H1 (cell line): ENCODE data around the gene DIPK1A.

Experiments
- CBX5 ChIP-seq: fragments of 300-800, 300-1000 bp; sonication (generic); IDR thresholded peaks from 2 replicates; pipeline ENCODE4 v1.7.1; 2016; ENCODE audit warnings: antibody characterized with exemption, low read length, low read depth
- EP300 ChIP-seq, 2 experiments: IDR thresholded peaks; 1 replicate in 1 of 2; 2 replicates in 1 of 2; pipeline ENCODE4 v1.6.1; 2011 to 2012; ENCODE audit warnings: low read depth in 2 of 2, low read length in 2 of 2, mild to moderate bottlenecking in 2 of 2, borderline replicate concordance in 1 of 2, inconsistent platforms in 1 of 2, moderate library complexity in 1 of 2
- EZH2 ChIP-seq: fragments of 200-600 bp; sonication (generic); IDR thresholded peaks from 2 replicates; pipeline ENCODE4 v1.7.1; 2012; ENCODE audit warnings: low read depth, mild to moderate bottlenecking, moderate library complexity, low read length, inconsistent platforms; ENCODE audit not compliant: severe bottlenecking
- KDM1A ChIP-seq: fragments of 200-600, 300-600 bp; sonication (generic); IDR thresholded peaks from 2 replicates; pipeline ENCODE4 v1.7.1; 2016; ENCODE audit warnings: mild to moderate bottlenecking, low read length, borderline replicate concordance
- POLR2A ChIP-seq, 2 experiments: IDR thresholded peaks; 1 replicate in 1 of 2; 2 replicates in 1 of 2; pipeline ENCODE4 v1.6.1; 2011; ENCODE audit warnings: low read depth in 2 of 2, low read length in 2 of 2, mild to moderate bottlenecking in 2 of 2; ENCODE audit errors: control extremely low read depth in 1 of 2
- POLR2AphosphoS5 ChIP-seq: IDR thresholded peaks from 2 replicates; pipeline ENCODE4 v1.6.1; 2011; ENCODE audit warnings: low read depth, low read length
- RFX5 ChIP-seq: IDR thresholded peaks from 2 replicates; pipeline ENCODE4 v1.6.1; 2011; ENCODE audit warnings: low read depth, low read length, improper control_type of control experiment, borderline replicate concordance
- SRF ChIP-seq: IDR thresholded peaks from 2 replicates; pipeline ENCODE4 v1.6.1; 2011; ENCODE audit warnings: mild to moderate bottlenecking, low read depth, low read length, moderate library complexity
- TAF1 ChIP-seq: IDR thresholded peaks from 2 replicates; pipeline ENCODE4 v1.6.1; 2011; ENCODE audit warnings: mild to moderate bottlenecking, low read depth, low read length
- USF2 ChIP-seq: IDR thresholded peaks from 2 replicates; pipeline ENCODE4 v1.6.1; 2011; ENCODE audit warnings: low read length, improper control_type of control experiment
- YY1 ChIP-seq: IDR thresholded peaks from 2 replicates; pipeline ENCODE4 v1.6.1; 2011; ENCODE audit warnings: low read depth, mild to moderate bottlenecking, low read length
- TF ChIP-seq, protein P1 (sequence below), 3 experiments: IDR thresholded peaks; 1 replicate in 2 of 3; 2 replicates in 1 of 3; pipeline versions ENCODE4 v1.5.1 to v1.6.1; 2011; ENCODE audit warnings: low read length in 3 of 3, mild to moderate bottlenecking in 3 of 3, inconsistent platforms in 2 of 3, low read depth in 1 of 3, moderate library complexity in 1 of 3; ENCODE audit not compliant: insufficient read depth in 1 of 3; ENCODE audit errors: control extremely low read depth in 1 of 3

DNA sequence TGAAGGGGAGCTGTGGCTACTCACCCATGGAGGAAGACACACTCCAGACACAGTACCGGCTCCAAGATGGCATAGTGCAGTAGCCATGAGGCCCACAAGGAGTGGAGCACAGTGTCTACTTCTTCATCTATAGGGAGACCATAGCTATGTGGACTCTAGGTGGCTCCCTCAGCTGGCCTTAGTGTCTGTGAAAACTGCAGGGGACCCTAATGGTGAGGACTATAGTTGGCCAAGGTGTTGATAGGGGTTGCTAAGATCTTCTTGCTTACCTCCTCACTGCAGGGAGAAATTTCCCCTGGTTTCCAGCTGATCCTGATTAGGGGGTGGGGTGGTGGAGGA, 58.9 kb downstream of the DIPK1A start:
- TF ChIP-seq SRF (no peak), EP300 (IDR thresholded peaks at IDR 0.05; ENCODE audit: borderline replicate concordance in 1 of 2, low read depth in 2 of 2, low read length in 2 of 2) (no peak), POLR2AphosphoS5 (no peak), POLR2A (IDR thresholded peaks at IDR 0.05; ENCODE audit: control extremely low read depth in 1 of 2, low read depth in 2 of 2, low read length in 2 of 2) (no peak), CBX5 (no peak), EZH2 (no peak), RFX5 (no peak), YY1 (no peak), KDM1A (no peak), USF2 (no peak), TAF1 (no peak)
- TF ChIP-seq, protein P1, sequence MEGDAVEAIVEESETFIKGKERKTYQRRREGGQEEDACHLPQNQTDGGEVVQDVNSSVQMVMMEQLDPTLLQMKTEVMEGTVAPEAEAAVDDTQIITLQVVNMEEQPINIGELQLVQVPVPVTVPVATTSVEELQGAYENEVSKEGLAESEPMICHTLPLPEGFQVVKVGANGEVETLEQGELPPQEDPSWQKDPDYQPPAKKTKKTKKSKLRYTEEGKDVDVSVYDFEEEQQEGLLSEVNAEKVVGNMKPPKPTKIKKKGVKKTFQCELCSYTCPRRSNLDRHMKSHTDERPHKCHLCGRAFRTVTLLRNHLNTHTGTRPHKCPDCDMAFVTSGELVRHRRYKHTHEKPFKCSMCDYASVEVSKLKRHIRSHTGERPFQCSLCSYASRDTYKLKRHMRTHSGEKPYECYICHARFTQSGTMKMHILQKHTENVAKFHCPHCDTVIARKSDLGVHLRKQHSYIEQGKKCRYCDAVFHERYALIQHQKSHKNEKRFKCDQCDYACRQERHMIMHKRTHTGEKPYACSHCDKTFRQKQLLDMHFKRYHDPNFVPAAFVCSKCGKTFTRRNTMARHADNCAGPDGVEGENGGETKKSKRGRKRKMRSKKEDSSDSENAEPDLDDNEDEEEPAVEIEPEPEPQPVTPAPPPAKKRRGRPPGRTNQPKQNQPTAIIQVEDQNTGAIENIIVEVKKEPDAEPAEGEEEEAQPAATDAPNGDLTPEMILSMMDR (IDR thresholded peaks at IDR 0.05; ENCODE audit: control extremely low read depth in 1 of 3, insufficient read depth in 1 of 3, low read depth in 1 of 3, low read length in 3 of 3) = no peak
